HepG2 (cell line): ENCODE data around the gene ULK4. TPM values are rescaled to one million over a fixed set of nuclear protein-coding genes. Genes with fewer than 3 reads are reported as not detected.
A peak's percentile ranks its signal among the peaks of the same experiment; 100 is the strongest.

Source experiments
- EHMT2 ChIP-seq: fragments of 200-600 bp; sonication (generic); IDR thresholded peaks from 2 replicates; pipeline ENCODE4 v1.7.0; 2017; ENCODE audit warnings: antibody characterized with exemption, low read depth, low read length, borderline replicate concordance
- FOXK2 ChIP-seq: fragments of 450-650 bp; IDR thresholded peaks from 2 replicates; pipeline ENCODE4 v1.6.1; 2016
- HNF4A ChIP-seq: sonication (generic); formaldehyde crosslinking; IDR thresholded peaks from 2 replicates; pipeline ENCODE4 v1.4.0; 2020; ENCODE audit warnings: missing genetic modification reagents
- KDM1A ChIP-seq: IDR thresholded peaks from 2 replicates; pipeline ENCODE4 v1.6.1; 2016; ENCODE audit warnings: missing compliant biosample characterization
- MAX ChIP-seq: IDR thresholded peaks from 2 replicates; pipeline ENCODE4 v1.6.1; 2012; ENCODE audit warnings: inconsistent platforms
- MXD4 ChIP-seq: IDR thresholded peaks from 2 replicates; pipeline ENCODE4 v1.6.1; 2016; ENCODE audit warnings: mild to moderate bottlenecking, missing biosample characterization, missing genetic modification reagents
- NFYB ChIP-seq: sonication (generic); formaldehyde crosslinking; IDR thresholded peaks from 2 replicates; pipeline ENCODE4 v1.4.0; 2020; ENCODE audit warnings: missing genetic modification reagents
- PAX8 ChIP-seq: sonication (generic); formaldehyde crosslinking; IDR thresholded peaks from 2 replicates; pipeline ENCODE4 v1.8.0; 2022; ENCODE audit warnings: mild to moderate bottlenecking, missing genetic modification reagents, borderline replicate concordance
- PRDM4 ChIP-seq: sonication (generic); formaldehyde crosslinking; IDR thresholded peaks from 2 replicates; pipeline ENCODE4 v1.9.0; 2021; ENCODE audit warnings: missing genetic modification reagents, borderline replicate concordance
- RAD21 ChIP-seq: fragments of 450-650 bp; formaldehyde crosslinking; IDR thresholded peaks from 2 replicates; pipeline ENCODE4 v1.5.0; 2020; ENCODE audit warnings: mild to moderate bottlenecking
- TFE3 ChIP-seq: IDR thresholded peaks from 2 replicates; pipeline ENCODE4 v1.6.1; 2016
- ZNF101 ChIP-seq: sonication (generic); formaldehyde crosslinking; IDR thresholded peaks from 2 replicates; pipeline ENCODE4 v1.4.0; 2020; ENCODE audit warnings: mild to moderate bottlenecking, low read depth, missing genetic modification reagents, borderline replicate concordance
- ZNF513 ChIP-seq: sonication (generic); formaldehyde crosslinking; conservative IDR thresholded peaks from 2 replicates; pipeline ENCODE4 v1.5.0; 2020; ENCODE audit warnings: missing genetic modification reagents
- ZNF562 ChIP-seq: sonication (generic); formaldehyde crosslinking; IDR thresholded peaks from 2 replicates; pipeline ENCODE4 v1.8.0; 2022; ENCODE audit warnings: missing genetic modification reagents, borderline replicate concordance
- ZNF644 ChIP-seq: IDR thresholded peaks from 2 replicates; pipeline ENCODE4 v1.6.1; 2016; ENCODE audit warnings: low read depth
- ZNF782 ChIP-seq: sonication (generic); formaldehyde crosslinking; IDR thresholded peaks from 2 replicates; pipeline ENCODE4 v1.4.0; 2020; ENCODE audit warnings: missing genetic modification reagents, mild to moderate bottlenecking, borderline replicate concordance
- polyA plus RNA-seq, 8 experiments: library from polyadenylated mRNA; depleted of rRNA in 3 of 8; stranded (reverse) in 7 of 8; unstranded in 1 of 8; fragments of >200 nt; fragmentation: Illumina TruSeq in 4 of 8; extraction: Trizol in 4 of 8; gene quantifications; 2 replicates each; pipeline versions ENCODE4 v1.2.1 to v1.2.3, GENCODE V29; 2011 to 2016; ENCODE audit warnings: low read depth in 4 of 8, missing spikeins in 1 of 8, mixed read lengths in 1 of 8; ENCODE audit not compliant: insufficient read depth in 1 of 8
- total RNA-seq, 5 experiments: library from RNA; depleted of rRNA; stranded (reverse); fragments of >200 nt; fragmentation: Illumina TruSeq; extraction: Trizol; gene quantifications; 2 replicates each; pipeline ENCODE4 v1.2.3, GENCODE V29; 2016; ENCODE audit warnings: low read depth in 1 of 5

The ULK4 gene
- total and polyA plus RNA-seq, 2 of the 13 experiments (the other 11 are each of a cell fraction or from before 2014, with no cell fraction given), result 6.7 to 11.8 TPM

- TF ChIP-seq FOXK2 (no peak), ZNF644 (CRISPR knock-in tag) (0 out of 2 replicates have a peak, but pooled peaks have one; percentile 16), ZNF782 (CRISPR knock-in tag) (no peak), ZNF101 (CRISPR knock-in tag) (no peak), HNF4A (CRISPR knock-in tag) (peak; percentile 26; the same call in 1 of the 2 replicates), KDM1A (CRISPR knock-in tag) (no peak), PRDM4 (CRISPR knock-in tag) (no peak), ZNF513 (CRISPR knock-in tag) (no peak), PAX8 (no peak), ZNF562 (CRISPR knock-in tag) (no peak), TFE3 (CRISPR knock-in tag) (no peak), MAX (peak; percentile 60; the same call in 1 of the 2 replicates), RAD21 (CRISPR knock-in tag) (no peak), MXD4 (CRISPR knock-in tag) (no peak), EHMT2 (0 out of 2 replicates have a peak, but pooled peaks have one; percentile 44), NFYB (CRISPR knock-in tag) (no peak)
- TF ChIP-seq, all 625 proteins: peak for 6
These were observed 278.1 kb downstream of the ULK4 start (continued) for GRCh38 chr3:41683666-41684350.
